Panc1 (cell line): Measurements from ENCODE around the gene RASGRF2. TPM values are rescaled to one million over a fixed set of nuclear protein-coding genes. Genes with fewer than 3 reads are reported as not detected.

ENCODE experiments used
- ATAC-seq: fragments of 200-7000 bp; cut with Tn5 transposase; 2 replicates; pipeline ENCODE4 v1.9.1; 2020; ENCODE audit warnings: mild to moderate bottlenecking, moderate library complexity
- BruUV-seq: library from RNA; stranded (reverse); fragments of 400-500 nt; replicated peaks from 2 replicates; lab custom pipeline; 2021; lab: Mats Ljungman, UMichigan
- CTCF ChIA-PET: fragments of 300-600 bp; sonication (Branson Sonifier 250); formaldehyde crosslinking; loops from one replicate; lab custom pipeline; 2022; ENCODE audit warnings: antibody characterized with exemption; lab: Charles Lee
- POLR2A ChIA-PET: fragments of 300-600 bp; sonication (Branson Sonifier 250); formaldehyde crosslinking; loops from one replicate; lab custom pipeline; 2022; ENCODE audit warnings: antibody characterized with exemption; lab: Charles Lee
- DNase-seq: peaks from one replicate; pipeline ENCODE4 v3.0.0-alpha.2; 2010; ENCODE audit warnings: low read depth, low spot score
- H3K27ac ChIP-seq: 2 replicates; pipeline ENCODE4 v1.5.1; 2011; ENCODE audit warnings: mild to moderate bottlenecking, low read length, inconsistent platforms
- H3K27me3 ChIP-seq: fragments of 200-500 bp; sonication (Bioruptor generic); 2 replicates; pipeline ENCODE4 v1.6.0; 2014; ENCODE audit warnings: low read length, inconsistent platforms; ENCODE audit not compliant: control insufficient read depth, insufficient read depth
- H3K36me3 ChIP-seq: fragments of 200-500 bp; sonication (Bioruptor generic); 2 replicates; pipeline ENCODE4 v1.5.1; 2014; ENCODE audit warnings: inconsistent platforms, mild to moderate bottlenecking, low read length, moderate library complexity; ENCODE audit not compliant: control insufficient read depth, insufficient read depth
- H3K4me1 ChIP-seq: 2 replicates; pipeline ENCODE4 v1.5.1; 2011; ENCODE audit warnings: inconsistent platforms, mild to moderate bottlenecking, low read length, moderate library complexity; ENCODE audit not compliant: control insufficient read depth, insufficient read depth
- H3K4me3 ChIP-seq, 2 experiments: 2 replicates each; pipeline ENCODE4 v1.5.1; 2011 to 2012; ENCODE audit warnings: low read depth in 2 of 2, low read length in 2 of 2, mild to moderate bottlenecking in 2 of 2, inconsistent platforms in 1 of 2, moderate library complexity in 1 of 2
- H3K9me3 ChIP-seq: fragments of 200-500 bp; sonication (Bioruptor generic); 2 replicates; pipeline ENCODE4 v1.5.1; 2014; ENCODE audit warnings: low read depth, mild to moderate bottlenecking, inconsistent platforms, low read length, moderate library complexity; ENCODE audit not compliant: control insufficient read depth, insufficient read depth
- CTCF ChIP-seq: fragments of 450-650 bp; IDR thresholded peaks from 2 replicates; pipeline ENCODE4 v1.5.1; 2017; ENCODE audit warnings: mild to moderate bottlenecking
- POLR2AphosphoS5 ChIP-seq: IDR thresholded peaks from 2 replicates; pipeline ENCODE4 v1.6.1; 2012; ENCODE audit warnings: mild to moderate bottlenecking, low read depth, low read length, moderate library complexity
- REST ChIP-seq, 2 experiments: IDR thresholded peaks; 2 replicates each; pipeline ENCODE4 v1.6.1; 2011 to 2012; ENCODE audit warnings: low read depth in 2 of 2, control low read depth in 1 of 2, low read length in 1 of 2, mild to moderate bottlenecking in 1 of 2, moderate library complexity in 1 of 2; ENCODE audit not compliant: insufficient read depth in 1 of 2
- SIN3A ChIP-seq: IDR thresholded peaks from 2 replicates; pipeline ENCODE4 v1.6.1; 2012; ENCODE audit warnings: low read depth, mild to moderate bottlenecking, low read length, moderate library complexity, borderline replicate concordance; ENCODE audit not compliant: insufficient read depth
- TCF7L2 ChIP-seq: IDR thresholded peaks from 2 replicates; pipeline ENCODE4 v1.6.1; 2011; ENCODE audit warnings: mild to moderate bottlenecking, low read depth, low read length, inconsistent platforms
- in situ Hi-C: cut with HindIII; loops from 2 replicates; pipeline ENCODE4 v1.10.0; 2016; ENCODE audit warnings: low sequenced_read_pairs, low pct_unique_long_range_greater_than_20kb
- intact Hi-C: fragments of 100-400 bp; cut with micrococcal nuclease; formaldehyde crosslinking; loops from one replicate; pipeline ENCODE4 v1.10.0; 2022; ENCODE audit not compliant: unreplicated experiment
- total RNA-seq: library from RNA; stranded (reverse); gene quantifications from one replicate; pipeline ENCODE4 v1.2.1, GENCODE V29; 2021; ENCODE audit not compliant: unreplicated experiment

Gene RASGRF2
- total RNA-seq, 1 experiment from 2014 or later = 4.7 TPM

GRCh38 chr5:81165493-81166119 lies 205.4 kb downstream of the RASGRF2 start:
- CTCF ChIA-PET = interaction anchor here (0.5 to 0.6 kb wide), 2 partner anchors 39 to 198 kb away, joined by 3 to 5 read pairs; no protein-coding TSS in a partner anchor
- BruUV-seq = no TSS peak
- no peaks in the 10 kb centered on the region for H3K4me1 ChIP-seq
- DNase-seq (peak; percentile 67), ATAC-seq (peak; percentile 93)
- POLR2A ChIA-PET = interaction anchor here (0.5 kb wide), 1 partner anchor 1544 kb away, joined by 5 read pairs; no protein-coding TSS in a partner anchor
- no peak overlapping the region for H3K27ac ChIP-seq
- no peak for TF ChIP-seq POLR2AphosphoS5
- peak; percentile 89 for TF ChIP-seq CTCF
- no peaks in the 10 kb centered on the region for H3K27me3 ChIP-seq
- no peaks in the 10 kb centered on the region for H3K9me3 ChIP-seq
- no peak overlapping the region for H3K4me3 ChIP-seq
- H3K36me3 ChIP-seq = no peaks in the 10 kb centered on the region
- intact Hi-C loops (loop anchor here (10.0 kb wide), 1 partner anchor 481 kb away; no protein-coding TSS in a partner anchor), in situ Hi-C loops (no loop called here)

- Histone ChIP-seq H3K4me3 (no peak overlapping the region), H3K9me3 (no peaks in the 10 kb centered on the region), H3K36me3 (no peaks in the 10 kb centered on the region), H3K27ac (no peak overlapping the region), H3K4me1 (no peaks in the 10 kb centered on the region), H3K27me3 (no peaks in the 10 kb centered on the region)
- ATAC-seq = no peak
- CTCF ChIA-PET = interaction anchor here (0.6 kb wide), 1 partner anchor 620 kb away, joined by 3 read pairs; no protein-coding TSS in a partner anchor
- intact Hi-C loops (loop anchor here (10.0 kb wide), 1 partner anchor 482 kb away; no protein-coding TSS in a partner anchor), in situ Hi-C loops (no loop called here)
- no peak for DNase-seq
- POLR2A ChIA-PET = no interaction called here
- TF ChIP-seq SIN3A (no peak), REST (IDR thresholded peaks at IDR 0.05; ENCODE audit: insufficient read depth in 1 of 2, low read depth in 2 of 2, low read length in 1 of 2) (no peak), POLR2AphosphoS5 (no peak), TCF7L2 (no peak), CTCF (no peak)
- no TSS peak for BruUV-seq
Observed at GRCh38 chr5:81166430-81166829, 206.3 kb downstream of the RASGRF2 start.
